Breast epithelium (tissue), 4 donors: ENCODE data around the gene FAM78A. TPM values are rescaled to one million over a fixed set of nuclear protein-coding genes. Genes with fewer than 3 reads are reported as not detected.

Source experiments
- DNase-seq, 2 donors: peaks; one replicate each; pipeline ENCODE4 v3.0.0-alpha.2; 2019; ENCODE audit warnings: low spot score in 2 of 2
- H3K27ac ChIP-seq, 2 donors: fragments of 200-600 bp; sonication (generic) in 1 of 2; one replicate each; pipeline ENCODE4 v1.5.1; 2016 to 2019; ENCODE audit warnings: mild to moderate bottlenecking in 1 of 2
- H3K27me3 ChIP-seq, 2 donors: fragments of 200-600 bp; sonication (generic) in 1 of 2; one replicate each; pipeline versions ENCODE4 v1.5.1 to v1.6.0; 2017 to 2019; ENCODE audit warnings: control low read depth in 1 of 2, mild to moderate bottlenecking in 1 of 2
- H3K36me3 ChIP-seq: fragments of 200-600 bp; one replicate; pipeline ENCODE4 v1.5.1; 2019
- H3K4me1 ChIP-seq, 2 donors: fragments of 200-600 bp; sonication (generic); one replicate each; pipeline ENCODE4 v1.5.1; 2016 to 2019; ENCODE audit warnings: control low read depth in 1 of 2
- H3K4me3 ChIP-seq, 3 donors: fragments of 200-600 bp; sonication (generic); 1 replicate in 2 of 3; 2 replicates in 1 of 3; pipeline ENCODE4 v1.5.1; 2016 to 2019; ENCODE audit warnings: mild to moderate bottlenecking in 3 of 3, moderate library complexity in 2 of 3
- H3K9me3 ChIP-seq, 2 donors: fragments of 200-600 bp; sonication (generic) in 1 of 2; one replicate each; pipeline ENCODE4 v1.5.1; 2016 to 2019; ENCODE audit warnings: control low read depth in 1 of 2
- CTCF ChIP-seq, 3 donors: fragments of 450-650 bp; IDR thresholded peaks; one replicate each; pipeline ENCODE4 v1.5.1; 2016 to 2017; ENCODE audit warnings: antibody characterized with exemption in 3 of 3, mild to moderate bottlenecking in 3 of 3, moderate library complexity in 3 of 3
- POLR2A ChIP-seq: fragments of 450-650 bp; IDR thresholded peaks from one replicate; pipeline ENCODE4 v1.6.1; 2016; ENCODE audit warnings: antibody characterized with exemption, mild to moderate bottlenecking, moderate library complexity
- POLR2AphosphoS5 ChIP-seq, 3 donors: sonication (generic); formaldehyde crosslinking; IDR thresholded peaks; one replicate each; pipeline ENCODE4 v1.6.1; 2017; ENCODE audit warnings: antibody characterized with exemption in 3 of 3
- intact Hi-C: fragments of 100-400 bp; cut with DNase I; formaldehyde crosslinking; loops from one replicate; pipeline ENCODE4 v1.15.1; 2023; ENCODE audit warnings: low total_unique reads
- total RNA-seq, 3 donors: library from RNA; depleted of rRNA; stranded (reverse); fragments of >200 nt; gene quantifications; one replicate each; pipeline ENCODE4 v1.1.0, GENCODE V29; 2016

The FAM78A gene
- total RNA-seq, 3 donors from 2014 or later = 1.6 to 3.7 (median 2.5) TPM

GRCh38 chr9:131306397-131307004 lies 30.2 kb upstream of the FAM78A start:
- intact Hi-C loops = no loop called here
- no peak for TF ChIP-seq POLR2AphosphoS5 (IDR thresholded peaks at IDR 0.05)
- TF ChIP-seq CTCF (IDR thresholded peaks at IDR 0.05) = no peak
- TF ChIP-seq POLR2A = no peak
- Histone ChIP-seq H3K27me3 (no peaks in the 10 kb centered on the region), H3K9me3 (no peaks in the 10 kb centered on the region), H3K4me1 (no peaks in the 10 kb centered on the region), H3K36me3 (no peaks in the 10 kb centered on the region), H3K4me3 (no peak overlapping the region), H3K27ac (no peak overlapping the region)
- no peak for DNase-seq

- Histone ChIP-seq H3K27ac (no peak overlapping the region), H3K9me3 (no peaks in the 10 kb centered on the region), H3K4me1 (no peaks in the 10 kb centered on the region), H3K4me3 (no peak overlapping the region), H3K27me3 (no peaks in the 10 kb centered on the region), H3K36me3 (no peaks in the 10 kb centered on the region)
- DNase-seq = peak in 1 of 2 donors; percentile 61
- TF ChIP-seq CTCF (IDR thresholded peaks at IDR 0.05) (no peak), POLR2AphosphoS5 (IDR thresholded peaks at IDR 0.05) (peak in 1 of 3 donors; percentile 30), POLR2A (no peak)
- intact Hi-C loops = no loop called here
Measured at GRCh38 chr9:131304676-131305355, 28.5 kb upstream of the FAM78A start.

- intact Hi-C loops = no loop called here
- no peaks in the 10 kb centered on the region for H3K36me3 ChIP-seq
- no peaks in the 10 kb centered on the region for H3K9me3 ChIP-seq
- H3K4me1 ChIP-seq = no peaks in the 10 kb centered on the region
- no peaks in the 10 kb centered on the region for H3K27me3 ChIP-seq
- no peak overlapping the region for H3K27ac ChIP-seq
- no peak for DNase-seq
- TF ChIP-seq CTCF (IDR thresholded peaks at IDR 0.05) = no peak
- no peak for TF ChIP-seq POLR2AphosphoS5 (IDR thresholded peaks at IDR 0.05)
- no peak for TF ChIP-seq POLR2A
- no peak overlapping the region for H3K4me3 ChIP-seq
Measured at GRCh38 chr9:131303381-131304321, 27.3 kb upstream of the FAM78A start.

- Histone ChIP-seq H3K4me3 (no peak overlapping the region), H3K27me3 (no peaks in the 10 kb centered on the region), H3K9me3 (no peaks in the 10 kb centered on the region), H3K27ac (no peak overlapping the region), H3K36me3 (no peaks in the 10 kb centered on the region), H3K4me1 (no peaks in the 10 kb centered on the region)
- TF ChIP-seq CTCF (IDR thresholded peaks at IDR 0.05) (no peak), POLR2AphosphoS5 (IDR thresholded peaks at IDR 0.05) (no peak), POLR2A (no peak)
- intact Hi-C loops = no loop called here
- no peak for DNase-seq
Measured at GRCh38 chr9:131302244-131303075, 26.1 kb upstream of the FAM78A start.
